HepG2 (cell line): ENCODE measurements around the gene GGA3. TPM values are rescaled to one million over a fixed set of nuclear protein-coding genes. Genes with fewer than 3 reads are reported as not detected.
A peak's percentile ranks its signal among the peaks of the same experiment; 100 is the strongest.

Source experiments
- AHR ChIP-seq: IDR thresholded peaks from 2 replicates; pipeline ENCODE4 v1.6.1; 2018; ENCODE audit warnings: missing genetic modification reagents, missing compliant biosample characterization
- ATF5 ChIP-seq: sonication (generic); formaldehyde crosslinking; IDR thresholded peaks from 2 replicates; pipeline ENCODE4 v1.4.0; 2020; ENCODE audit warnings: mild to moderate bottlenecking, low read depth, missing genetic modification reagents
- DRAP1 ChIP-seq: IDR thresholded peaks from 2 replicates; pipeline ENCODE4 v1.6.1; 2016; ENCODE audit warnings: missing genetic modification reagents, missing compliant biosample characterization
- DZIP1 ChIP-seq: sonication (generic); formaldehyde crosslinking; IDR thresholded peaks from 2 replicates; pipeline ENCODE4 v1.5.0; 2020; ENCODE audit warnings: mild to moderate bottlenecking, missing genetic modification reagents
- EHMT2 ChIP-seq: fragments of 200-600 bp; sonication (generic); IDR thresholded peaks from 2 replicates; pipeline ENCODE4 v1.7.0; 2017; ENCODE audit warnings: antibody characterized with exemption, low read depth, low read length, borderline replicate concordance
- FOXJ3 ChIP-seq: sonication (generic); formaldehyde crosslinking; IDR thresholded peaks from 2 replicates; pipeline ENCODE4 v1.4.0; 2020; ENCODE audit warnings: missing genetic modification reagents, mild to moderate bottlenecking, borderline replicate concordance
- FOXM1 ChIP-seq: sonication (generic); formaldehyde crosslinking; IDR thresholded peaks from 2 replicates; pipeline ENCODE4 v1.5.0; 2020; ENCODE audit warnings: missing genetic modification reagents
- GABPA ChIP-seq, 2 experiments: IDR thresholded peaks; 2 replicates each; pipeline ENCODE4 v1.6.1; 2011 to 2016; ENCODE audit warnings: low read depth in 2 of 2, low read length in 1 of 2, missing biosample characterization in 1 of 2, missing genetic modification characterization in 1 of 2
- JARID2 ChIP-seq: sonication (generic); formaldehyde crosslinking; IDR thresholded peaks from 2 replicates; pipeline ENCODE4 v1.8.1; 2023; ENCODE audit warnings: missing genetic modification reagents, inconsistent platforms; ENCODE audit not compliant: insufficient replicate concordance
- NR2F6 ChIP-seq, 2 experiments: IDR thresholded peaks; 2 replicates each; pipeline ENCODE4 v1.6.1; 2016; ENCODE audit warnings: antibody characterized with exemption in 1 of 2, mild to moderate bottlenecking in 1 of 2
- RARA ChIP-seq: IDR thresholded peaks from 2 replicates; pipeline ENCODE4 v1.6.1; 2016; ENCODE audit warnings: missing genetic modification reagents, missing compliant biosample characterization
- SIX4 ChIP-seq: sonication (generic); formaldehyde crosslinking; IDR thresholded peaks from 2 replicates; pipeline ENCODE4 v1.4.0; 2020; ENCODE audit warnings: missing genetic modification reagents
- TERF1 ChIP-seq: sonication (generic); formaldehyde crosslinking; IDR thresholded peaks from 2 replicates; pipeline ENCODE4 v1.8.0; 2022; ENCODE audit warnings: mild to moderate bottlenecking, missing genetic modification reagents, moderate library complexity
- ZNF230 ChIP-seq: sonication (generic); formaldehyde crosslinking; IDR thresholded peaks from 2 replicates; pipeline ENCODE4 v1.4.0; 2020; ENCODE audit warnings: mild to moderate bottlenecking, missing genetic modification reagents
- ZNF546 ChIP-seq: sonication (generic); formaldehyde crosslinking; conservative IDR thresholded peaks from 2 replicates; pipeline ENCODE4 v1.8.1; 2023; ENCODE audit warnings: mild to moderate bottlenecking, missing genetic modification reagents
- ZNF550 ChIP-seq: sonication (generic); formaldehyde crosslinking; IDR thresholded peaks from 2 replicates; pipeline ENCODE4 v1.4.0; 2020; ENCODE audit warnings: mild to moderate bottlenecking, missing genetic modification reagents, borderline replicate concordance
- ZNF563 ChIP-seq: sonication (generic); formaldehyde crosslinking; IDR thresholded peaks from 2 replicates; pipeline ENCODE4 v1.8.0; 2022; ENCODE audit warnings: mild to moderate bottlenecking, moderate library complexity, missing genetic modification reagents
- ZNF780A ChIP-seq: sonication (generic); formaldehyde crosslinking; IDR thresholded peaks from 2 replicates; pipeline ENCODE4 v1.8.0; 2022; ENCODE audit warnings: mild to moderate bottlenecking, missing genetic modification reagents, moderate library complexity
- ZNF850 ChIP-seq: sonication (generic); formaldehyde crosslinking; conservative IDR thresholded peaks from 2 replicates; pipeline ENCODE4 v1.9.0; 2021; ENCODE audit warnings: mild to moderate bottlenecking, missing genetic modification reagents
- polyA plus RNA-seq, 8 experiments: library from polyadenylated mRNA; depleted of rRNA in 3 of 8; stranded (reverse) in 7 of 8; unstranded in 1 of 8; fragments of >200 nt; fragmentation: Illumina TruSeq in 4 of 8; extraction: Trizol in 4 of 8; gene quantifications; 2 replicates each; pipeline versions ENCODE4 v1.2.1 to v1.2.3, GENCODE V29; 2011 to 2016; ENCODE audit warnings: low read depth in 4 of 8, missing spikeins in 1 of 8, mixed read lengths in 1 of 8; ENCODE audit not compliant: insufficient read depth in 1 of 8
- total RNA-seq, 5 experiments: library from RNA; depleted of rRNA; stranded (reverse); fragments of >200 nt; fragmentation: Illumina TruSeq; extraction: Trizol; gene quantifications; 2 replicates each; pipeline ENCODE4 v1.2.3, GENCODE V29; 2016; ENCODE audit warnings: low read depth in 1 of 5

Gene GGA3
- total and polyA plus RNA-seq, 2 of the 13 experiments (the other 11 are each of a cell fraction or from before 2014, with no cell fraction given) = 28.4 to 43.7 TPM

- TF ChIP-seq RARA = peak; percentile 91
- TF ChIP-seq EHMT2 = no peak
- TF ChIP-seq ATF5 (CRISPR knock-in tag) = no peak
- TF ChIP-seq AHR (CRISPR knock-in tag) = no peak
- no peak for TF ChIP-seq FOXM1 (CRISPR knock-in tag)
- no peak for TF ChIP-seq DZIP1 (CRISPR knock-in tag)
- no peak; the same call in 1 of the 2 replicates for TF ChIP-seq ZNF780A (CRISPR knock-in tag)
- TF ChIP-seq SIX4 = 0 out of 2 replicates have a peak, but pooled peaks have one; percentile 51
- TF ChIP-seq ZNF550 = peak; percentile 62; the same call in 1 of the 2 replicates
- TF ChIP-seq GABPA (IDR thresholded peaks at IDR 0.05; ENCODE audit: low read depth, low read length) = peak; percentile 49; the same call in 1 of the 2 replicates
- peak; percentile 89 for TF ChIP-seq GABPA (CRISPR knock-in tag; IDR thresholded peaks at IDR 0.05; ENCODE audit: low read depth)
- no peak for TF ChIP-seq ZNF850
- TF ChIP-seq ZNF230 = peak; percentile 64; the same call in 1 of the 2 replicates
- TF ChIP-seq ZNF563 (CRISPR knock-in tag) = no peak; the same call in 1 of the 2 replicates
- TF ChIP-seq JARID2 (CRISPR knock-in tag) = no peak
- TF ChIP-seq FOXJ3 (CRISPR knock-in tag) = peak; percentile 45; the same call in 1 of the 2 replicates
- TF ChIP-seq ZNF546 = no peak; the same call in 1 of the 2 replicates
- TF ChIP-seq TERF1 = no peak
- peak; percentile 93 for TF ChIP-seq DRAP1 (CRISPR knock-in tag)
- peak; percentile 76; the same call in 1 of the 2 replicates for TF ChIP-seq NR2F6 (IDR thresholded peaks at IDR 0.05)
- peak; percentile 88 for TF ChIP-seq NR2F6 (CRISPR knock-in tag; IDR thresholded peaks at IDR 0.05)
Observed at GRCh38 chr17:75289115-75289831, 27.9 kb upstream of the GGA3 start, which contains the start of gene SLC25A19 (continued).
